Activated CD4-positive, alpha-beta T cell treated with anti-CD3 and anti-CD28 coated beads for 4 hours (primary cell): ENCODE results near the gene NCKAP5.

Experiments used
- DNase-seq, 2 donors: peaks; one replicate each; pipeline ENCODE4 v3.0.0-alpha.2; 2020

NCKAP5 gene

GRCh38 chr2:133568172-133568571 is at the start of gene NCKAP5:
Gene NCKAP5, minus strand, starts transcription at chr2:133568463. Its CDS starts 50,937 bp downstream, at chr2:133517526.
- no peak for DNase-seq

- DNase-seq, result no peak
These were observed 41.4 kb upstream of the NCKAP5 start for GRCh38 chr2:133609664-133610063.

- no peak for DNase-seq
These were observed 40.0 kb upstream of the NCKAP5 start for GRCh38 chr2:133608291-133608690.

- no peak for DNase-seq
These were observed 39.4 kb upstream of the NCKAP5 start for GRCh38 chr2:133607679-133608078.

- no peak for DNase-seq
These were observed 38.4 kb upstream of the NCKAP5 start for GRCh38 chr2:133606616-133607015.

- DNase-seq, result no peak
These were observed 37.5 kb upstream of the NCKAP5 start for GRCh38 chr2:133605766-133606137.

GRCh38 chr2:133605011-133605765 is 36.9 kb upstream of the NCKAP5 start:
- DNase-seq, result no peak

GRCh38 chr2:133603109-133603508 is 34.8 kb upstream of the NCKAP5 start:
- no peak for DNase-seq

- DNase-seq, result no peak
These were observed 34.3 kb upstream of the NCKAP5 start for GRCh38 chr2:133602538-133602937.

GRCh38 chr2:133600266-133600928 is 32.1 kb upstream of the NCKAP5 start:
- no peak for DNase-seq

- DNase-seq, result no peak
These were observed 31.5 kb upstream of the NCKAP5 start for GRCh38 chr2:133599811-133600210.

GRCh38 chr2:133599211-133599803 is 31.0 kb upstream of the NCKAP5 start:
- DNase-seq, result no peak

GRCh38 chr2:133598769-133599168 is 30.5 kb upstream of the NCKAP5 start:
- no peak for DNase-seq

- no peak for DNase-seq
These were observed 28.6 kb upstream of the NCKAP5 start for GRCh38 chr2:133596701-133597393.

- no peak for DNase-seq
These were observed 22.9 kb upstream of the NCKAP5 start for GRCh38 chr2:133591164-133591563.

- DNase-seq, result no peak
These were observed 21.2 kb upstream of the NCKAP5 start for GRCh38 chr2:133589456-133589855.

- DNase-seq, result no peak
These were observed 19.9 kb upstream of the NCKAP5 start for GRCh38 chr2:133588144-133588543.

GRCh38 chr2:133586978-133587377 is 18.7 kb upstream of the NCKAP5 start:
- DNase-seq, result no peak

- no peak for DNase-seq
These were observed 12.9 kb upstream of the NCKAP5 start for GRCh38 chr2:133581010-133581760.

- no peak for DNase-seq
These were observed 11.0 kb upstream of the NCKAP5 start for GRCh38 chr2:133579274-133579673.

GRCh38 chr2:133576714-133577113 is 8.5 kb upstream of the NCKAP5 start:
- no peak for DNase-seq

- no peak for DNase-seq
These were observed 6.4 kb upstream of the NCKAP5 start for GRCh38 chr2:133574620-133575019.

GRCh38 chr2:133574186-133574585 is 5.9 kb upstream of the NCKAP5 start:
- DNase-seq, result no peak
